ENCODE measurements around the gene MALRD1.

GRCh38 chr10:19497026-19497425 lies 448.4 kb downstream of the MALRD1 start:
- TF ChIP-seq CTCF (IDR thresholded peaks at IDR 0.05) (no peak), POLR2A (IDR thresholded peaks at IDR 0.05) (no peak), POLR2AphosphoS5 (IDR thresholded peaks at IDR 0.05) (no peak), EP300 (IDR thresholded peaks at IDR 0.05) (no peak)

Measured in sigmoid colon (tissue), 4 donors.